Activated CD4-positive, CD25-positive, alpha-beta regulatory T cell treated with anti-CD3 and anti-CD28 coated beads, Interleukin-2, amount 50 U/mL, for 72 hours (primary cell): ENCODE measurements around the gene MTRF1L.
"Not testable (repeated sequence)": the region's sequence is repeated elsewhere in the genome, so short reads cannot be mapped to it uniquely, and the experiment has no call there.

ENCODE experiments used
- DNase-seq: peaks from one replicate; pipeline ENCODE4 v3.0.0; 2021

MTRF1L gene

DNA sequence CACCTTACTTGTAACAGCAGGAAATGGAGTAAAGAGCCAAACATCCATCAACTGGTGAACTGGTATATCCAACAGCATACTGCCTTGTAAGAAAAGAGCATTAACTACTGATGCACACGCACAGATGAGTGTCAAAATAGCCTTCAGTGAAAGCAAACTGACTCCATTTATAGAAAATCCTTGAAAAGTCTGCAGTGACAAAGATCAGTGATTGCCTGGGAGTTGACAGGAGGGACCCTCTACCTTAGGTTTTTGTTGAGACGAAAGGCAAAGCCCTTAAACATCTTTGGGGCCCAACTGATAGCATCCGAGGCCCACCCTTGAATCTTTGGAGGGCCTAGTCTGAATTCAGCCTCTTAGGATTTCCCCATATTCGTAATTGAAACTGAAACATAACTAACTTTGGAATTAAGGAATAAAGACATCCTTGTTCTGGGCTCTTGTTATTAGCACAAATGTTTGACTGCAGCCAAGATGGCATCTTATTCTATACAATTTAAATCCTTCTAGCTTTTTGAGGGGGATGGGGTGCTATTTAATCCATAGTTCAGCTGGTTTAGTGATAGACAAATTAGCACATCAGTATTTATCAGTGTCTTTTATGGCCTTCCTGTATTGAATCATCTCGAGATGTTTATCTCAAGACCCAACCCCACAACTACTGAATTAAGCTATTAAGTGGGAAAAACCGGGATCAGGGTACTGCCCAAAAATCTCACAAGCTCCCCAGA lies 32.7 kb downstream of the MTRF1L start:
- no peak for DNase-seq

DNA sequence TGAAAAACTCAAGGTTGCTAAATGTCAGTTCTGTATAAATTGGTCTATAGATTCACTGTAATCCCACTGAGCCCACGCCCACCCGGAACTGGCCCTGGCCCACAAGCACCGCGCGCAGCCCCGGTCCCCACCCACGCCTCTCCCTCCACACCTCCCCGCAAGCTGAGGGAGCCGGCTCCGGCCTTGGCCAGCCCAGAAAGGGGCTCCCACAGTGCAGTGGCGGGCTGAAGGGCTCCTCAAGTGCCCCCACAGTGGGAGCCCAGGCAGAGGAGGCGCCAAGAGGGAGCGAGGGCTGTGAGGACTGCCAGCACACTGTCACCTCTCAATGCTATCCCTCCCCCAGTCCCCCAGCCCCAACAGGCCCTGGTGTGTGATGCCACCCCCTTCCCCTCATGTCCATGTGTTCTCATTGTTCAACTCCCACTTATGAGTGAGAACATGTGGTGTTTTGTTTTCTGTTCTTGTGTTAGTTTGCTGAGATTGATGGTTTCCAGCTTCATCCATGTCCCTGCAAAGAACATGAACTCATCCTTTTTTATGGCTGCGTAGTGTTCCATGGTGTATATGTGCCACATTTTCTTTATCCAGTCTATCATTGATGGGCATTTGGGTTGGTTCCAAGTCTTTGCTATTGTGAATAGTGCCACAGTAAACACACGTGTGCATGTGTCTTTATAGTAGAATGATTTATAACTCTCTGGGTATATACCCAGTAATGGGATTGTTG lies 36.2 kb downstream of the MTRF1L start:
- not testable (repeated sequence) for DNase-seq

- no peak for DNase-seq
Observed at GRCh38 chr6:152959333-152959732, 43.2 kb downstream of the MTRF1L start.

DNA sequence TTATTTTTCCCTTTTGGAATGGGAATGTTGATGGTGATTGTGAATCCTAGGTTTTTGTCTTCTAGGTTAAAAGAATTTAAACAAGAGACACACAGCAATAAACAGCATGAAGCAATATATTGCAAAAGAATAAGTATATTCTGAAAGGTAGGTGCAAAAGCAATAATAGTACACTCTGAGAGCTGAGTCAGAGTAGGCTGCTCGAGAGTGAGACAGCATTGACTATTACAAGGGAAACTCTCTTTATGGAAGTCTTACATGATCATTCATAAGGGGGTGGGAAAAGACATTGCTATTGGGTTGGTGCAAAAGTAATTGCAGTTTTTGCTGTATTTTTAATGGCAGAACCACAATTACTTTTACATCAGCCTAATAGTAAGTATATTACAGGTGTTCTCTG lies 44.7 kb downstream of the MTRF1L start:
- DNase-seq, result no peak

GRCh38 chr6:152954443-152954842 lies 48.1 kb downstream of the MTRF1L start:
- DNase-seq, result no peak

DNA sequence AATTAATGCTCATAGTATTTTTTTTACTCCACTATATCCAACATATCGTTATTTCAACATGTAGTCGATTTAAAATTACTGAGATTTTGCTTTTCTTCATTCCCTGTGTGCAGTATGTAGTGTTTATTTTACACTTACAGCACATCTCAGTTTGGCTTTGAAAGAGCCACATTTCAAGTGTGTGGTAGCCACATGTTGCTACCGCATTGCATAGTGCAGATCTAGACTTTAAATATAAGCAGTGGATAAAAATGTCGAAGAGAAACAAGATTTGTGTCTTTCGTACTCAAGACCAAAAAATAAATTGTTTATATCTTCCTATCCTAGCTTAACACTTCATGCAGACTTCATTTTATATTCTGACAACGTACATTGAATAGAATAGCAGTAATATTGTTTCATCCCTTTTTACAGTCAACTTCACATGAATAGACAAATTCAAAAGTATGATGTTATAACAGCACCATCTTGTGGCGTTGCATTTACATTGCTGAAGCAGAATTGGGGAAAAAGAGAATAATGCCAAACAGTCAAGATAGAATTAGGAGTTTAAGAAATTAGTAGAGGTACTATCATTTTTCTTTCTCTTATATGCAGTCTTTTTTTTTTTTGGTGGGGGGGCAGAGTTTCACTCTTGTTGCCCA lies 49.5 kb downstream of the MTRF1L start:
- no peak for DNase-seq

- no peak for DNase-seq
Observed at GRCh38 chr6:152952045-152952444, 50.5 kb downstream of the MTRF1L start.

- no peak for DNase-seq
Observed at GRCh38 chr6:152950240-152950639, 52.3 kb downstream of the MTRF1L start.

- DNase-seq, result no peak
Observed at GRCh38 chr6:152948150-152948768, 54.2 kb downstream of the MTRF1L start.

DNA sequence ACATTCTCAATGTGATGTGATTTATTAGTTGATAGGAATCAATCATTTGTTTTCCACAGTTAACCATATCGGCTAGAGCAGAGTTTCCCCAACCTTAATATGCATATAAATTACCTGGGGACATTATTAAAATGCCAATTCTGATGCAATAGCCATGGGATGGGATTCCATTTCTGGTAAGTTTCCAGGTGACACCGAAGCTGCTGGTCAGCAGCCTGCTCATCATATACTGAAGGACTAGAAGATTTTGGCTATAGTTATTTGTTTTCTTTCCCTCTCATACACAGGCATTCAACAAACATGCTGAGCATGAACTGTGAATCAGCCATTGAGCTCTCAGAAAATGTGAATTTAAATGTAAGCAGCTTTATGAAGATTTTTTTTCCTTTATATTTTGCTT lies 55.5 kb downstream of the MTRF1L start:
- DNase-seq, result no peak

- no peak for DNase-seq
Observed at GRCh38 chr6:152946484-152946883, 56.0 kb downstream of the MTRF1L start.

DNA sequence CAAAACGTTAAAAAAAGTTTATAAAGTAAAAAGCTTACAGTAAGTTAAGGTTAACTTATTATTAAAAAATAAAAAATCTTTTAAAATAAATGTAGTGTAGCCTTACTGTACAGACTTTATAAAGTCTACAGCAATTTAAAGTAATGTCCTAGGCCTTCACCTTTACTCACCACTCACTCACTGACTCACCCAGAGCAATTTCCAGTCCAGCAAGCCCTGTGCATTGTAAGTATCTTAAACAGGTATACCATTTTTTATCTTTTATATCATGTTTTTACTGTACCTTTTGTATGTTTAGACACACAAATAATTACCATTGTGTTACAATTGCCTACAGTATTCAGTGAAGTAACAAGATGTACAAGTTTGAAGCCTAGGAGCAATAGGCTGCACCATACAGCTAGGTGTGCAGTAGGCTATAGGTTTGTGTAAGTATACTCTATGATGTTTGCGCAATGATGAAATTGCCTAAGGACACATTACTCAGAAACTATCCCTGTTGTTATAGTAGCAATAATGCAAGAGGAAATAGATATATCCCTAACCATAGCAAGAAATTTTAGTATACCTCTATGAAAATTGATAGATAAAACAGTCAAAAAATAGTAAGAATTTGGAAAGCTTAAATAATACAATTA lies 59.1 kb downstream of the MTRF1L start:
- DNase-seq, result no peak

DNA sequence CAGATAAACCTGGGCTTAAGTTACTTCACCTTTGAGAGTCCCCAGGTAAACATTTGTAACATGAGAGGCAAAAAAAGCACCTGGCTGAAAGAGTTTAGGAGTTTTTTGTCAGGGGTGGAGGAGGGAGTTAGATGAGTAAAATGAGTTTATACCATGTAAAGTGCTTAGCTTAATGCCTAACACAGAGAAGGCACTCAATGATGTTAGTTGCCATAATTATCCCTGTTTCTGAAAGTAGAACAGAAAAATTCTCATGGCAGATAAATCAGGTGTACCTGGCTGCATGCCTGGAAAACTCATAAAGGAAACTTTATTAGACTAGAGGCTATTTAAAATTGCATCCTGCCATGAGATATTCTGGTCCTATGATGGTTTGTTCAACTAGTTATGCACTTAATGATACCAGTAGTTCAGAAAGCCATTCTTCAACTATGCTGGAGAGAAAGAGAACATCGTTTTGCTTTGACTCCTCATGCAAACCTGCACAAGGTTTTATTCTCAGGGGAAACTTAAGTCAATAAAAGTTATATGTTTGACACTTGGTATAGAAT lies 60.1 kb downstream of the MTRF1L start:
- no peak for DNase-seq

- no peak for DNase-seq
Observed at GRCh38 chr6:152941746-152942145, 60.8 kb downstream of the MTRF1L start.
